ENCODE data around the gene HESX1. TPM values are rescaled to one million over a fixed set of nuclear protein-coding genes. Genes with fewer than 3 reads are reported as not detected.

Gene HESX1
- total RNA-seq = under 1 TPM in 2 of 3 donors, not detected in 1; 0.49 to 0.55 TPM
- total RNA-seq (2013) = 1.1 TPM

GRCh38 chr3:57199895-57200297 lies at the start of gene HESX1:
Gene HESX1, minus strand, starts transcription at chr3:57199978. Its CDS starts 60 bp downstream, at chr3:57199918.
- WGBS (ENCODE audit: insufficient coverage) = 70% methylated on average over 4 of the region's 4 CpGs
- peaks cover 0 to 3% of the 10 kb centered on the region in 2 donors for H3K9me3 Mint-ChIP-seq
- intact Hi-C loops (cut with micrococcal nuclease) = no loop called here

GRCh38 chr3:57244946-57245345 lies 45.2 kb upstream of the HESX1 start:
- no peak for TF ChIP-seq CTCF (IDR thresholded peaks at IDR 0.05)
- 92% methylated on average over 2 of the region's 2 CpGs for WGBS (ENCODE audit: insufficient coverage)
- H3K36me3 Mint-ChIP-seq = peaks cover 26% of the 10 kb centered on the region

More at GRCh38 chr3:57199895-57200297, at the start of gene HESX1:
- Histone ChIP-seq H3K9me3 (ENCODE audit: control insufficient read depth, insufficient read depth, low read length) (no peaks in the 10 kb centered on the region), H3K4me1 (ENCODE audit: control insufficient read depth, insufficient read depth, low read length) (no peaks in the 10 kb centered on the region), H3K27me3 (ENCODE audit: control insufficient read depth, insufficient read depth, low read length) (peaks cover 3% of the 10 kb centered on the region), H3K27ac (ENCODE audit: low read length) (no peak within 1 kb of the TSS), H3K36me3 (ENCODE audit: control insufficient read depth, insufficient read depth, low read length) (no peaks in the 10 kb centered on the region), H3K4me3 (ENCODE audit: low read length) (no peak within 1 kb of the TSS)
- H3K27ac Mint-ChIP-seq = no peak within 1 kb of the TSS
- H3K27me3 Mint-ChIP-seq (ENCODE audit: low read depth in 2 of 2) = peaks cover 2 to 7% of the 10 kb centered on the region in 2 donors
- no peak for TF ChIP-seq CTCF (IDR thresholded peaks at IDR 0.05)
- no peak for ATAC-seq
- H3K4me1 Mint-ChIP-seq = no peaks in the 10 kb centered on the region
- DNase-seq = no peak
- H3K36me3 Mint-ChIP-seq = no peaks in the 10 kb centered on the region
- no peak within 1 kb of the TSS for H3K4me3 Mint-ChIP-seq

GRCh38 chr3:57234613-57235575 lies 35.1 kb upstream of the HESX1 start:
- no peak for DNase-seq
- no peak for TF ChIP-seq CTCF (IDR thresholded peaks at IDR 0.05)
- peak overlapping the region; percentile 2 to 21 for H3K27ac Mint-ChIP-seq
- no peaks in the 10 kb centered on the region for H3K9me3 Mint-ChIP-seq
- no peaks in the 10 kb centered on the region for H3K9me3 ChIP-seq (ENCODE audit: control insufficient read depth, insufficient read depth, low read length)
- no peaks in the 10 kb centered on the region for H3K27me3 ChIP-seq (ENCODE audit: control insufficient read depth, insufficient read depth, low read length)
- H3K36me3 ChIP-seq (ENCODE audit: control insufficient read depth, insufficient read depth, low read length) = peaks cover 23% of the 10 kb centered on the region
- H3K36me3 Mint-ChIP-seq = peaks cover 16% of the 10 kb centered on the region
- no peaks in the 10 kb centered on the region for H3K27me3 Mint-ChIP-seq (ENCODE audit: low read depth in 2 of 2)
- ATAC-seq = peak in 1 of 3 donors; percentile 52
- peak overlapping the region; percentile 47 for H3K27ac ChIP-seq (ENCODE audit: low read length)
- 67% methylated on average over 10 of the region's 13 CpGs for WGBS (ENCODE audit: insufficient coverage)
- H3K4me1 Mint-ChIP-seq = peaks cover 5 to 6% of the 10 kb centered on the region in 2 donors
- peaks cover 4% of the 10 kb centered on the region for H3K4me1 ChIP-seq (ENCODE audit: control insufficient read depth, insufficient read depth, low read length)
- intact Hi-C loops (cut with micrococcal nuclease) = no loop called here
- H3K4me3 ChIP-seq (ENCODE audit: low read length) = no peak overlapping the region
- no peak overlapping the region for H3K4me3 Mint-ChIP-seq

More at GRCh38 chr3:57244946-57245345, 45.2 kb upstream of the HESX1 start:
- H3K4me3 ChIP-seq (ENCODE audit: low read length) = no peak overlapping the region
- Mint-ChIP-seq H3K4me3 (no peak overlapping the region), H3K27ac (no peak overlapping the region), H3K4me1 (no peaks in the 10 kb centered on the region), H3K27me3 (ENCODE audit: low read depth in 2 of 2) (no peaks in the 10 kb centered on the region), H3K9me3 (no peaks in the 10 kb centered on the region)
- H3K27ac ChIP-seq (ENCODE audit: low read length) = no peak overlapping the region
- no peaks in the 10 kb centered on the region for H3K9me3 ChIP-seq (ENCODE audit: control insufficient read depth, insufficient read depth, low read length)
- no peaks in the 10 kb centered on the region for H3K27me3 ChIP-seq (ENCODE audit: control insufficient read depth, insufficient read depth, low read length)
- intact Hi-C loops (cut with micrococcal nuclease) = no loop called here
- ATAC-seq (no peak), DNase-seq (no peak)
- no peaks in the 10 kb centered on the region for H3K4me1 ChIP-seq (ENCODE audit: control insufficient read depth, insufficient read depth, low read length)
- peaks cover 82% of the 10 kb centered on the region for H3K36me3 ChIP-seq (ENCODE audit: control insufficient read depth, insufficient read depth, low read length)
